ENCODE measurements around the gene TRA2B.

Gene TRA2B

DNA sequence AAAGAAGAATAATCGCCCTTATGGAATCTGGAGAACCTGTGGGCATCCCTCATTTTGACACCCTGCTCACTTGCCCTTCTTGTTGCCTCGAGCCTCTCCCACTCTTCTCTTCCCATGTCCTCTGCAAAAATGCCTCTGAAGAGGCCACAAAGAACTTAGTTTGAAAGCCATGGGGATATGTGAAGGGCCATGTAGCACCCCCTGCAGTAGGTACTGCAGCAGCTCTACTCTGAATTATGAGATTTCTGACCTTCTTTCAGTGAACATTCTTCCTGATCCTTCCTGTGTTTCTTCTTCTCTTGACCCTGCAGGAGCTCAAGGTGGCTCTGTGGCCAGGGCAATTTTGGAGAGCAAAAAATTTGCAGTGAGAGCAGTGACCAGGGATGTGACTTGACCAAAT is 30.4 kb upstream of the TRA2B start:
- Histone ChIP-seq H3K4me3 (ENCODE audit: low read depth, low read length) (no peak overlapping the region), H3K9me3 (no peaks in the 10 kb centered on the region), H3K4me1 (no peaks in the 10 kb centered on the region), H3K36me3 (no peaks in the 10 kb centered on the region), H3K27me3 (no peaks in the 10 kb centered on the region)
- TF ChIP-seq, protein P1, sequence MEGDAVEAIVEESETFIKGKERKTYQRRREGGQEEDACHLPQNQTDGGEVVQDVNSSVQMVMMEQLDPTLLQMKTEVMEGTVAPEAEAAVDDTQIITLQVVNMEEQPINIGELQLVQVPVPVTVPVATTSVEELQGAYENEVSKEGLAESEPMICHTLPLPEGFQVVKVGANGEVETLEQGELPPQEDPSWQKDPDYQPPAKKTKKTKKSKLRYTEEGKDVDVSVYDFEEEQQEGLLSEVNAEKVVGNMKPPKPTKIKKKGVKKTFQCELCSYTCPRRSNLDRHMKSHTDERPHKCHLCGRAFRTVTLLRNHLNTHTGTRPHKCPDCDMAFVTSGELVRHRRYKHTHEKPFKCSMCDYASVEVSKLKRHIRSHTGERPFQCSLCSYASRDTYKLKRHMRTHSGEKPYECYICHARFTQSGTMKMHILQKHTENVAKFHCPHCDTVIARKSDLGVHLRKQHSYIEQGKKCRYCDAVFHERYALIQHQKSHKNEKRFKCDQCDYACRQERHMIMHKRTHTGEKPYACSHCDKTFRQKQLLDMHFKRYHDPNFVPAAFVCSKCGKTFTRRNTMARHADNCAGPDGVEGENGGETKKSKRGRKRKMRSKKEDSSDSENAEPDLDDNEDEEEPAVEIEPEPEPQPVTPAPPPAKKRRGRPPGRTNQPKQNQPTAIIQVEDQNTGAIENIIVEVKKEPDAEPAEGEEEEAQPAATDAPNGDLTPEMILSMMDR (IDR thresholded peaks at IDR 0.05; ENCODE audit: low read depth, low read length), result no peak
- DNase-seq, result no peak

DNA sequence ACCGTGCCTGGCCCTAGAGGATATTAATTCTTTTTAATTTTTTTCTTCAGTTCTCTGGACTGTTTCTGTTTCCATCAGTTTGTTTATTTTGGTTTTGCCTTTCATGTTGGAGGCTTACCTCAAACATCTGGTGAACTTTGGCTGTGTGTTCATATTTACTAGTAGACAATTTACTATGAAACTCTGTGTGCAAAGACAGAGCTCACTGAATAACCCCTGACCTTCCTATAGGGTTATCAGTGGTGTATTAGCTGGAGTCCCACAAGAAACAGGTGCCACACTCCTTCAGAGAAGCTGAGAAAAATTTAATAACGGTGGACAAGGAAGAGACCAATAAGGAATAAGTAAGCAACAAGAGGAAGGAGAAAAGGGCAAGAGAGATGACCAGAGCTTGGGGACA is 28.8 kb upstream of the TRA2B start:
- H3K9me3 ChIP-seq, result no peaks in the 10 kb centered on the region
- no peak overlapping the region for H3K4me3 ChIP-seq (ENCODE audit: low read depth, low read length)
- TF ChIP-seq, protein P1 (IDR thresholded peaks at IDR 0.05; ENCODE audit: low read depth, low read length), result no peak
- H3K27me3 ChIP-seq, result no peaks in the 10 kb centered on the region; the same call in 1 of the 2 replicates
- DNase-seq, result no peak
- H3K36me3 ChIP-seq, result no peaks in the 10 kb centered on the region
- no peaks in the 10 kb centered on the region for H3K4me1 ChIP-seq

DNA sequence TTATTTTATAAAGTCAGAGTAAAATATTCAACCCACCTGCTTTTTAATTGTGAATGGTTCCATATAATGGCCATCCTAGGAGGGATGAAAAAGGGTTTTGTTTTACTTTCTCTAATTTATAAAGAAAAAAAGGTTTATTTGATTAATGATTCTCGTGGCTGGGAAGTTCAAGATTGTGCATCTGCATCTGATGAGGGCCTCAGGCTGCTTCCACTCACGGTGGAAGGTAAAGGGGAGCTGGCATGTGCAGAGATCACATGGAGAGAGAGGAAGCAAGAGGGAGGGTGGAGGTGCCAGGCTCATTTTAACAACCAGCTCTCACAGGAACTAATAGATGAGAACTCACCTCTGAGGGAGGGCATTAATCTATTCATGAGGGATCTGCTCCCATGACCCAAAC is 27.7 kb upstream of the TRA2B start:
- TF ChIP-seq, protein P1 (IDR thresholded peaks at IDR 0.05; ENCODE audit: low read depth, low read length), result no peak
- H3K4me1 ChIP-seq, result no peaks in the 10 kb centered on the region
- no peak overlapping the region for H3K4me3 ChIP-seq (ENCODE audit: low read depth, low read length)
- no peaks in the 10 kb centered on the region for H3K36me3 ChIP-seq
- H3K9me3 ChIP-seq, result no peaks in the 10 kb centered on the region
- no peak for DNase-seq
- no peaks in the 10 kb centered on the region; the same call in 1 of the 2 replicates for H3K27me3 ChIP-seq

DNA sequence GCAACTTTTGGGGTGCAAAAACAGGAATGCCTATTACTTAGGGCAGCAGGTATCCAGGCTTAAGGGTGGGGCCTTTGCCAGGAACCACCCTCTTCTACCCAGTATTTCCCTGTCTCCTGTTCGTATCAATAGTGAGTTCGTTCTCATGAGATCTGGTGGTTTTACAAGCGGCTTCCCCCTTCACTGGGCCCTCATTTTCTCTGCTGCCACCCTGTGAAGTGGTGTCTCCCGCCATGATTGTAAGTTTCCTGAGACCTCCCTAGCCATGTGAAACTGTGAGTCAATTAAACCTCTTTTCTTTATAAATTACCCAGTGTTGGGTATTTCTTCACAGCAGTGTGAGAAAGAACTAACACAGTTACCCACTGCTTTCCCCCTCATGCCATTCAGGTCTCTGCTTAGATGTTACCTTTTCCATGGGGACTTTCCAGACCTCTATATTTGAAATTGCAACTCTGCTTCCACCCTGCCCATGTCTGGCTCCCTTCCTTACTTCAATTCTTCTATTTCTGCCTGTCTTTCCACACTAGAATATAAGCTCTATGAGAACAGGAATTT is 23.9 kb upstream of the TRA2B start:
- DNase-seq, result no peak
- Histone ChIP-seq H3K36me3 (no peaks in the 10 kb centered on the region), H3K9me3 (no peaks in the 10 kb centered on the region), H3K4me3 (ENCODE audit: low read depth, low read length) (no peak overlapping the region), H3K4me1 (no peaks in the 10 kb centered on the region), H3K27me3 (no peaks in the 10 kb centered on the region; the same call in 1 of the 2 replicates)
- TF ChIP-seq, protein P1 (IDR thresholded peaks at IDR 0.05; ENCODE audit: low read depth, low read length), result no peak

GRCh38 chr3:185960522-185961288 is 22.9 kb upstream of the TRA2B start:
- Histone ChIP-seq H3K4me1 (no peaks in the 10 kb centered on the region), H3K4me3 (ENCODE audit: low read depth, low read length) (no peak overlapping the region), H3K27me3 (no peaks in the 10 kb centered on the region; the same call in 1 of the 2 replicates), H3K36me3 (no peaks in the 10 kb centered on the region), H3K9me3 (no peaks in the 10 kb centered on the region)
- TF ChIP-seq, protein P1 (IDR thresholded peaks at IDR 0.05; ENCODE audit: low read depth, low read length), result no peak
- DNase-seq, result no peak

Data from BE2C (cell line).